ENCODE measurements around the gene SLC4A3. TPM values are rescaled to one million over a fixed set of nuclear protein-coding genes. Genes with fewer than 3 reads are reported as not detected.
"Not testable (repeated sequence)": the region's sequence is repeated elsewhere in the genome, so short reads cannot be mapped to it uniquely, and the experiment has no call there.

SLC4A3 gene
- polyA plus RNA-seq, 3 donors = 5.4 to 7.1 (median 6.1) TPM

- DNase-seq (ENCODE audit: low read depth in 3 of 3, low spot score in 2 of 3) = no peak
These were observed 16.5 kb downstream of the SLC4A3 start for GRCh38 chr2:219643788-219644398.

DNA sequence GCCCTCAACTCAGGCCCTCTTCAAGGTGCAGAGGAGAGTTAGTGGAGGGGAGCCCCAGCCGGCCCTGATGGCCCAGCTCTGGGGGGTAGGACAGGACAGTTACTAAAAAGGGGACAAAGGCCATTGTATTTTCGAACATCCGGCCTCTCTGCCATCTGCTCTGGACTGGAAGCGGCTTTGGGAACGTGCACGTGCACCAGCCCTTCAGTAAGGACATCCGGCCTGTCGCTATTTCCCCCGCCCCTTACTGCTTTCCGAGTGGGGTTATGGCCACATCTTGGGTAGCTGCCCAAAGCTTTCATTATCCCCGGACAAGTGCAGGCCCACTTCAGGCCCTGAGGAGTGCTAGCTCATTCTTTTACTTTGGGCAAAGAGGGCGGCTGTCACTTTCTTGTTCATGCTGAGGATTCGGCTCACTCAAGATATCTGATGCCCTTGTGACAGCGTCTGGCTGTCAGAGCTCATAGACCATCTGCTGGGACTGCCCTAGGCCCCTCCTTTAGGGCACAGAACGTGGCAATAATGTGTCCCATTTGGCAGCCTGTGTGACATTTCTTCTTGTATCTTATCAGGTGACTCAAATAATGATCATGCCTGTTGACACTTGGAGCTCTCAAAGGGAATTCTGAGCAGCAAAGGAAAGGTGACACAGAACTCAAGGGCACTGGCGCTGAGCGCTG, 17.5 kb downstream of the SLC4A3 start:
- no peak for DNase-seq (ENCODE audit: low read depth in 3 of 3, low spot score in 2 of 3)

- DNase-seq (ENCODE audit: low read depth in 3 of 3, low spot score in 2 of 3) = no peak
These were observed 18.4 kb downstream of the SLC4A3 start for GRCh38 chr2:219645631-219646527.

- DNase-seq (ENCODE audit: low read depth in 3 of 3, low spot score in 2 of 3) = no peak
These were observed 20.7 kb downstream of the SLC4A3 start for GRCh38 chr2:219648176-219648575.

- DNase-seq (ENCODE audit: low read depth in 3 of 3, low spot score in 2 of 3) = no peak
These were observed 21.5 kb downstream of the SLC4A3 start for GRCh38 chr2:219648963-219649362.

GRCh38 chr2:219650426-219651248, 23.2 kb downstream of the SLC4A3 start:
- no peak for DNase-seq (ENCODE audit: low read depth in 3 of 3, low spot score in 2 of 3)

DNA sequence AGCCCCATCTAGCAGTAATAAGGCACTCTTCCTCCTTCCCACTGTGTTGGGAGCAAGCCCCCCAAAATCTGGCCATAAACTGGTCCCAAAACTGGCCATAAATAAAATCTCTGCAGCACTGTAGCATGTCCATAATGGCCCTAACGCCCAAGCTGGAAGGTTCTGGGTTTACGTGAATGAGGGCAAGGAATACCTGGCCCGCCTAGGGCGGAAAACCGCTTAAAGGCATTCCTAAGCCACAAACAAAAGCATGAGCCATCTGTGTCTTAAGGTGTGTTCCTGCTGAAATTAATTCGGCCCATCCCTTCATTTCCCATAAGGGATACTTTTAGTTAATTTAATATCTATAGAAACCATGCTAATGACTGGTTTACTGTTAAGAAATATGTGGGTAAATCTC, 24.2 kb downstream of the SLC4A3 start:
- not testable (repeated sequence) for DNase-seq (ENCODE audit: low read depth in 3 of 3, low spot score in 2 of 3)

DNA sequence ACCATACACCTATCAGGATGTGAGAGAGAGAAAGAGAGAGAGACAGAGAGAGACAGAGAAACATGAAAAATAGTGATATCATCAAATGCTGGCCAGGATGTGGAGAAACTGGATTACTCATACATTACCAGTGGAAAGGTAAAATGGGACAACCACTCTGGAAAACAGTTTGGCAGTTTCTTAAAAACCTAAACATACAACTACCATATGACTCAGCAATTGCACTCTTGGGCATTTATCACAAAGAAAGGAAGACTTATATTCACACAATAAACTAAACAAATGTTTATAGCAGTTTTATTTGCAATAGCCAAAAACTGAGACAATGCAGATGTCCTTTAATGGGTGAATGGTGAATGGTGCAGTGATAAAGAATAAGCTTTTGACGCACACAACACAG, 29.1 kb downstream of the SLC4A3 start:
- no peak for DNase-seq (ENCODE audit: low read depth in 3 of 3, low spot score in 2 of 3)

- DNase-seq (ENCODE audit: low read depth in 3 of 3, low spot score in 2 of 3) = no peak
These were observed 30.9 kb downstream of the SLC4A3 start for GRCh38 chr2:219658196-219658846.

- DNase-seq (ENCODE audit: low read depth in 3 of 3, low spot score in 2 of 3) = no peak
These were observed 31.4 kb downstream of the SLC4A3 start for GRCh38 chr2:219658874-219659273.

DNA sequence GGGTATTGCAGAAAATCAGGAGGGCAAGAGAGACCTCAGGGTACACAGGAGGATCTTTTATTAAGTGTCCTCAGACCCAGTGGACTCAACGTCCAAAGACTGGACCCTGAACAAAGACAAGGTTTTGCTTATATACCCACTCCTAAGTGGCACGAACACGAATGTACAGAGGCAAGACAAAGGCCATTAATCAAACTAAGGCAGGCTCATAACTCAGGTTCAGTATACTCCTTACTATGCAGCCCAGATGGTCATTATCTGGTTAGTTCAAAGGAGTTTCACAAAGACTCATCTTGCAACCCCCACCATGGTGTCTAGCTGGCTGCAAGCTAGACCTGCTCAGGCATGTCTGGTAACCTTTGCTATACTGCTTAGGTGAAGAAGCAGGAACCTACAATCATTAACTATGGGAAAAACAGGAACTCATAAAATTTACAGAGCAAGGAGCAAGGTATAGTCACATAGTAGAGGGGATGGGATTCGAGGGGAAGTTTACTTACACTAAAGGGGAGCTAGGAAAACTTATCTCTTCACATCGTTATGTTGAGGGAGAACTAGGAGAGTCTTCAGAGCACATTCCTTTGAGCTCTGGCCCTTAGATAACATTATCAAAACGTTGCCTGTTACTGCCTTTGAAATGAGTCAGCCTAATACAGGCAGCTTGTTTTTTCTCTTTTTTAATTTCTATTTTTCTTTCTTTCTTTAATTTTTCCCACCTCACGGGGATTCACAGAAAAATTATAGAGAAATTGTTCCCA, 33.9 kb downstream of the SLC4A3 start:
- no peak for DNase-seq (ENCODE audit: low read depth in 3 of 3, low spot score in 2 of 3)

GRCh38 chr2:219661955-219662395, 34.5 kb downstream of the SLC4A3 start:
- no peak for DNase-seq (ENCODE audit: low read depth in 3 of 3, low spot score in 2 of 3)

DNA sequence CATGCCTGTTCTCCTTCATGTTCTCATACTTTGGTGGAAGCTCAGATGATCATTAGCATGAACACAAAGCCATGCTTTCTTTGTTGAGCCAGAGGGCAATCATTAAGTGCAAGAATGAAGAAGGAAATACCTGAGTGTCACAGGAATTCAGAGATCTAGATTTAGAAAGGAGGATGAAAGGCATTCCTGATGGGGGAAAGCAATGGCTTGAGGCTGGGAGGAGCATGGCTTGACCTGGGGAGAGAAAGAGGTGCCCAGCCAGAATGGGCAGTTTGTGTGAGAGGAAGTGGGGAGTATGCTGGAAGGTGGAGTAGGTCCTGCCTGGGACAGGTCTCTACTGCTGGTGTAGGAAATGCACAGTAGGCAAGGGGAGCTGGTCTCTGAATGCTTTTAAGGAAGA, 35.1 kb downstream of the SLC4A3 start:
- no peak for DNase-seq (ENCODE audit: low read depth in 3 of 3, low spot score in 2 of 3)

DNA sequence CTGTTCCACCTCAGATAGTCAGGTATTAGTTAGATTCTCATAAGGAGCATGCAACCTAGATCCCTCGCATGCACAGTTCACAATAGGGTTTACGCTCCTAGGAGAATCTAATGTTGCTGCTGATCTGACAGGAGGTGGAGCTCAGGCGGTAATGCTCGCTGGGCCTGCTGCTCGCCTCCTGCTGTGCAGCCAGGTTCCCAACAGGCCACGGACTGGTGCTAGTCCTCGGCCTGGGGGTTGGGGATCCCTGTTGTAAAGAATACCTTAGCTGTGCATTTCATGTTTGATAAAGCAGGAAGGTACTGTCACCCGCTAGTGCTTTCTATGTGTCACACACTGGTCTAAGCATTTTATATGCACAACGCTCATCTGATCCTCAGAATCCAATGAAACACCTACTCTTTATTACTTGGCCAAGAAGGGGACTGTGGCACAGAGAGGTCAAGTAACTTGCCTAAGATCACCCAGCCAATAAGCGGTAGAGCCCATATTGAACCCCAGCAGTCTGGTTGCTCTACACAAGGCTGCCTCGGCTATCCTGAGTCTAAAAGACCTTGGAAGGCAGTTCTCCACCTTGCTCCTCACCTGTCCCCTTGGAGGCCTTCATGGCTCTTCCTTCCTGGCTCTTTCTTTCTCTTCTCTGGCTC, 35.8 kb downstream of the SLC4A3 start:
- no peak for DNase-seq (ENCODE audit: low read depth in 3 of 3, low spot score in 2 of 3)

DNA sequence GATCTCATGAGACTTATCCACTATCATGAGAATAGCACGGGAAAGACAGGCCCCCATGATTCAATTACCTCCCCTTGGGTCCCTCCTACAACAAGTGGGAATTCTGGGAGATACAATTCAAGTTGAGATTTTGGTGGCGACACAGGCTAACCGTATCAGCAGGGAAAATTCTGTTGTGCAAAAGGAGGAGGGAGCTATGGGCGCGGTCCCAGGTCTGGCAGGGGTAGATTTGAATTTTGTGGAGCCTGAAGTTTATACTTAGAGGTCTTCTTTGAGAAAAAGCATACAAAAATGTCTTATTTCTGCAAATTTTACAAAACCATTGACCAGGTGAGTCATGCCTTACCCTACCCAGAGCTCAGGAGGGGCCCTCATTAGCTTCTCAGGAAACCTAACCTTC, 36.6 kb downstream of the SLC4A3 start:
- no peak for DNase-seq (ENCODE audit: low read depth in 3 of 3, low spot score in 2 of 3)

DNA sequence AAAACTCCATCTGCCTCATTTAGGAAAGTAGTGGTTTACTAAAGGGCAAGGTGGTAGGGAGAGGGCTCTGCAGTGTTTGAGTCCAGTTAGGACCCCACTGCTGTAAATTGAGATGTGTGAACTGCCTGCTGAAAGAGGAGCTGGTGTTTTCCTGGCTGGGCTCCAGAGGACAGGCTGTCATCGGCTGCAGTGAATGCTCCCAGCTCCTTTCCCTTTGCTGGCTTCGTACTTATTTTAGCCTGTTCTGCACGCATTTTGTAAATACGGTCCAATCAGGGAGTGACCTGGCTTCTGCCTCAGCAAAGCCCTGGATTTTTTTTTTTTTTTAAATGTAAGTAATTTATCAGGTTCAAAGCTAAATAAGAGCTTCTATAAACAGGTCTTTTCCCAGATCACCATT, 37.5 kb downstream of the SLC4A3 start:
- peak in 1 of 3 donors; percentile 67 for DNase-seq (ENCODE audit: low read depth in 3 of 3, low spot score in 2 of 3)

- no peak for DNase-seq (ENCODE audit: low read depth in 3 of 3, low spot score in 2 of 3)
These were observed 38.5 kb downstream of the SLC4A3 start for GRCh38 chr2:219665926-219666325.

DNA sequence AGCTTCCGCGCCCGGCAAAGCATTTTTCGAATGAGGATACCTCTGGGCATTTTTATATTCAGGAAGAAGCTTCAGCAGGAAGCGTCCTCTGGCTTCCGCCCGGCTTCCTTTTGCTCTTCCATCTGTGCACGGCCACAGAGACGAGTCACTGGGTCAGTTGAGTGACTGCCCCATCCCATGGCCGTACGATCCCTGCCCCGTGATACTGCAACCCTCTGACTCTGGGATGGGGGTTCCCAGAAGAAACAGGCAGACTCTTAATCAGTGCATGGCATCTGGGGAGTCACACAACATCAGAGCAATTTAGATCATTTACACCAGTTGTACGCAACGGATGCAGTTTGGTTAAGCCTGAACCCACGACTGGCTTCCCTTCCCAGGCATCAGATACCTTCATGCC, 40.9 kb downstream of the SLC4A3 start:
- no peak for DNase-seq (ENCODE audit: low read depth in 3 of 3, low spot score in 2 of 3)

GRCh38 chr2:219670386-219670785, 43.0 kb downstream of the SLC4A3 start:
- no peak for DNase-seq (ENCODE audit: low read depth in 3 of 3, low spot score in 2 of 3)
